Stimulated activated CD4-positive, alpha-beta T cell treated with anti-CD3 and anti-CD28 coated beads, Interleukin-12 subunit alpha, Interleukin-12 subunit beta, amount 100 ng/mL, for 4 hours (primary cell): ENCODE measurements around the gene ITGB8.

Experiments used
- DNase-seq: peaks from one replicate; pipeline ENCODE4 v3.0.0-alpha.2; 2020

Gene ITGB8

DNA sequence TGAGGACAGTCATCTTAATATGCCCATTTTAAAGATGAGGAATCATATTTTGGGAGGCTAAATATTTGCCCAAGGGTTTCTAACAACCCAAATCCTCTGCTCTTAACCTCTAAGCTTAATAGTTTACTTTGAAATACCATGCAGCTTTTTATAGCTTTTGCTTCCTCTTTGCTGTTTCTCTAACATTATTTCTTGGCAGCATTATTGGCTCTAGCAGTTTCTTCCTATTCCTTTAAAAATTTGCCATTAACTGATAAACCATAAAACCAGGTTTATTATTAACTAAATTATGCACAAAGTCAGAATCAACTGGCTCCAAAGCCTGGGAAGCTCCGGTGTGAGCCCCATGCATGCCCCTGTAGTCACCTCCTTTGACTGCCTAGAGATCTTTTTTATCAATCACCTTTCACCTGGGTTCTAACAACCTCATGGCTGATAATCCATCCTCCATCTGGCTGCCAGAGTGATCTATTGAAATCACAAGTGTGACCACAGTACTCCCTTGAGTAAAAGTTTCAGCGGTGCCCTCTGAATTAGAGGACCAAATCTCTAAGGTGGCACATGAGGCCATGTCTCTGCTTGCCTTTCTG lies 62.4 kb downstream of the ITGB8 start:
- no peak for DNase-seq

GRCh38 chr7:20393616-20394015 lies 62.9 kb downstream of the ITGB8 start:
- no peak for DNase-seq

DNA sequence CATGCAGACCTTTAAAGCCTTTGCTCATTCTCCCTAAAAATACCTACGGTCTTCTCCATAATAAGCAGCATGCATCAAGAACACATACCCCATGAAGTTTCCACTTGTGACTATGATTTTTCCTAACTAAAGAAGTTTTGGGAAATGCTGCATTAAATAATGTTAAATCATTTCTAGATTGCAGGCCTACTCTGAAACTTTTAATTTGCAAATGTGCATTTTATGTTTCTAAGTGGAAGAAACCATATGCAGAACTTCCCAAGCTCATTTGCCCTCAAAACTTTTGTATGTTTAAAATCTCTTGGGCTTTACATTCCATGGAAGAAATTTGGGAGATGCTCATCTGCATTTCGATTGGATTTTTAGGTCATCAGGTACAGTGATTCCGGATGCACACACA lies 63.6 kb downstream of the ITGB8 start:
- DNase-seq = no peak

DNA sequence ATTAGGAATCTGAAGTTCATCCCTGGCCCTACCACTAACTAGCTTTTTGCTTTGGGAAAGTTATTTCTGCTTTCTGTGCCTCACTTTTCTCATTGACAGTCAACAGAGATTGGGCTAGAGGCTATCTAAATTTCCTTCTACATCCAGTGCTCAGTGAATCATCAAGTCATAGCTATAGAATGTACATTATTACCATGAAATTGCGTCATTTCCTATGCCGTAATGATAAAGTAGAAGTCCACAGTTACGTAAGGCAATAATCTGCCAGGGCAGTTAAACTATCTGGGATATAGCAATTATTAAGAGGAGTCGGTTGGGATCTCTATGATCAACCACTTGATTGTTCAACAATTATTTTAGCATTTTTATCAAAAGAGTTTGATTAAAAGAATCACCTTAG lies 64.4 kb downstream of the ITGB8 start:
- no peak for DNase-seq

DNA sequence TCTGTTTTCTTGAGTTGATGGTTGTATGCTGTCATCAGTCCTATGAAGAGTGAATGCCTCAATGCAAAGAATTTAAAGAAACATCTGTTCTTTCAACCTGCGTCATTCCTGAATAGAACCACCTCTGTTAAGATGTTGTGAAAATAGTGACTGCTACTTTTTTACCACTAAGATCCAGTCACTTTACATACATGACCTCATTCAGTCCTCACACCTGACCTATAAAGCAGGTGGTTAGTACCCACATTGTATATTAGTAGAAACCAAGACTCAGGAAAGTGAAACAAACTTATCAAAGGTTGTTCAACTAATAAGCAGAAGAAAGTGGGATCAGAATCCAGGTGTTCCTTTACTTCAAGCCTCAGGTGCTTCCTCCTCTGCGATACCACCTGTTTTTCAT lies 64.8 kb downstream of the ITGB8 start:
- no peak for DNase-seq

DNA sequence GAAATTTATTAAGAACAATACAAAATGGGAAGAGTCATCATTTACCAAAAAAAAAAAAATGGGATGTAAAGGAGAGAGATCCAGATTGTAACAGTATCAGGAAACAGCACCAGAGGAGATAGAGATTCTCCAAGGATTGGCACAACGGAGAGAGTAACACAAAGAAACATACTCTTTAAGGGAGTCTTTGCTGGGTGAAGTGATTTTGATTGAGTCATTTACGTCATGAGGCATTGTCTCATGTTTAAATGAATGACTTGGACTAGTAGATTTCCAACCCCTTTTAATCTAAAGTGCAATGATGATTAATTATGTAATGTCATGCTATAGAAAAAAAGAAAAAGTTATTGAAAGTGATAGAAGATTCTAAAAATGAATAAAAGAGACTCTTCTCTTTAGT lies 68.8 kb downstream of the ITGB8 start:
- DNase-seq = no peak

- no peak for DNase-seq
These were observed 71.4 kb downstream of the ITGB8 start for GRCh38 chr7:20401861-20402746.

DNA sequence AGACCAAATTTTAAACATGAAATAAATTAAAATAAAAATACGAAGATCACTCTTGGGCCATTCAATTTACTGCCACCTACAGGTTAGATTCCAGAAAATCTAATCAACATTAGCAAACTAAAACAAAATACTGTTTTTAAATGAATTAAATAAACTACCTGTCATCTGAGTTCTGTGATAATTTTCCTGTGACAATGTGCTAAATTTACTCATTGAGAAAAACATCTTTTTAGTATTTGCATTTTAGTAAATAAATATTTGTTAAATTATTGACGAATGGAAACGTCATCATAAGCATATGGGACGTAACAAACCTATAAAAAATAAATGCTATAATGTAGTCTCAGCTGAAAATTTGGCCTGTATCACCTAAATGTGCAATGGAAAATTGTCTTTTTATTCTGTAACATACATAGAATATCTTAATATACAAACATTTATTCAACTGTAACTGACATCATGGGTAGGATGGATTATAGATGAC lies 72.1 kb downstream of the ITGB8 start:
- DNase-seq = no peak

DNA sequence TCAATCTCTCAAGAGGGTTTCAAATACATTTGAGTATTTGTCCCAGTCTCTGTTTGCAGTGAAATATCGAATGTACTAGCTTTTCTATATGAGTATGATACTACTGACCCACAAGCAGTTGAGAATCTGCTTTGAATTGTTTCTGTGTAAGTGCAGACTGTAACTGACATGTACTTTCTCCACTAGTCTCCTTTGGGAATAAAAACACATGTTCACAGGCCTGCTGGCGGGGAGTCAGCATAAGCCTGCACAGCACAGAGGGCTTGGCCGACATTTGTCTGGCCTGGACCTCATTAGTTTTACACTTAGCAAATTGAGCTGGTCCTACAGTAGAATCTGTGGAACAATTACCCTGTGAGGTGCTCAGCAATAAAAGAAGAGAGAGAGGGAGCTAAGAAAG lies 72.6 kb downstream of the ITGB8 start:
- no peak for DNase-seq

GRCh38 chr7:20404320-20404719 lies 73.6 kb downstream of the ITGB8 start:
- no peak for DNase-seq

DNA sequence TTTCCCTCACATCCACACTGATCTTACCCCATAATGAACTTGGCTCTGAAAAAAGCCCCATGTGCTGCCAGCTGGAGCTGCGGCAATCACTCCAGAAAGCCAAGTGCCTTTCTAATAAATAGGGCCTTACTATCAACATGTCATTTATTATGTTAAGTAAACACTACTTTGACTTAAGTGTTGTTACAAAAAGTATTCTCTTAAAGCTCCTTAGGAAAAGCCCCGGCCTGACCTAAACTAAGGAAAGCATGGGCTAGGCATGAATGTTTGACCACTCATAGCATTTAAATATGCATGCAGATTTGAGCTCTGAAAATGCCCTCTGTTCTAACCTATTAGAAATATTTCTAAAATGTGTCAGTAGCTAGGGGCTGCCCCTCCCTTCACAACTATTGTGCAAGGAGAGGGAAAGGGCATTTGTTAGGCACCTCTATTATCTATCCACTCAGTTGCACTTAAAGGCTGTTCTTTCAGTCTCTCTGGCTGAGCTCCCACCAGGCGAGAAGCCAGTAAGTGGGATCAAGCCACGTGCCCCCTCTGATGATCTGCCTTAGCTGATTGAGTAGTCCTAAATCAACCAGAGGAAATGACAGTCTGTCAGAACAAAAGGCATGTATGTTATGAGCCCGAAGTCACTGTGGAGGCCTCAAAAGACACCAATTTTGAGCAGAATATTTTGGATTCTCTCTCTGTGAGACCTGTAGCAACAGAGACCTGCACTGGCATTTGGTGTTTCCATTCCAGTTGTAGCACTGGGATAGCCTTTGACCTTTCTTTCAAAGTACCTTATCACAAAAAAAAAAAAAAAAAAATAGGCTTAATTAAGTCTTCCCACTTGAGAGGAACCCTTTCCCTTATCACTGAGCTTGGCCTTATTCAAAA lies 77.1 kb downstream of the ITGB8 start:
- no peak for DNase-seq

- DNase-seq = no peak
These were observed 77.7 kb downstream of the ITGB8 start for GRCh38 chr7:20408467-20408826.

- DNase-seq = no peak
These were observed 79.3 kb downstream of the ITGB8 start for GRCh38 chr7:20409961-20410360.

GRCh38 chr7:20411372-20411771 lies 80.7 kb downstream of the ITGB8 start:
- no peak for DNase-seq

GRCh38 chr7:20412032-20412431 lies 81.3 kb downstream of the ITGB8 start:
- no peak for DNase-seq

GRCh38 chr7:20417260-20417659 lies 86.6 kb downstream of the ITGB8 start:
- DNase-seq = no peak

GRCh38 chr7:20417675-20418382 lies 87.1 kb downstream of the ITGB8 start:
- DNase-seq = no peak

DNA sequence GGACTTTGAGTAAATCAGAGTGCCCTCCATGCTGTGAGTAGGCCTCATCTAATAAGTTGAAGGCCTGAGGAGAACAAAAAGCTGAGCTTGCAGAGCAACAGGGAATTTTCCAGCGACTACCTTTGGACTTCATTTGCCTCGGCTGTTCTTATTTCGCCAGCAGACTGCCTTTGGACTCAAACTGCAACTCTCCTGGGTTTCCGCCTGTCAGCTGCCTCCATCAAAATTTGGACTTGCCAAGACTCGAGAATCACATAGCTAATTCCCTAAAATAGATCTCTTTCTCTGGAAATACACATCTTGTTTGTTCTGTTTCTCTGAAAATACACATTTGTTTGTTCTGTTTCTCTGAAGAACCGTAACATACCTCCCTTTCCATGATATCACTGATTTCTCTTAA lies 93.8 kb downstream of the ITGB8 start:
- DNase-seq = no peak

GRCh38 chr7:20430664-20431063 lies 100.0 kb downstream of the ITGB8 start:
- DNase-seq = no peak

DNA sequence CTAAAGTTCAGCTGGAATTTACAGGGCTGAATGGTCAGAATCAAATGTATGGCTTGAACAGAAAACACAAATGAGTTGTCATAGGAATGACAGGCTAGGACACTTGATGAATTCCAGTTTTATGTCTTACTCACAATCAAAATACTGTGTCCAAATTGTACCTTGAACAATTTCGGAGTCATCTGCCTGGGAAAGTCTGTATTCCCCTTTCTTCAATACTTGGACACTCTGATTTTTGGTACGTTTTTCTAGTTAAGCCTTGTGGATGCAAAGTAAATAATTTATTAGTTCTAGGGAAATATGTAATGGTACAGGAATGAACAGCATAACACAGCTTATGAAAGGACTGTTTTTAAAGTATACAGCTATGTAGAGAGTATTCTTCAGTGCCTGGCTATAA lies 100.4 kb downstream of the ITGB8 start:
- no peak for DNase-seq

- DNase-seq = no peak
These were observed 101.4 kb downstream of the ITGB8 start for GRCh38 chr7:20432071-20432470.

DNA sequence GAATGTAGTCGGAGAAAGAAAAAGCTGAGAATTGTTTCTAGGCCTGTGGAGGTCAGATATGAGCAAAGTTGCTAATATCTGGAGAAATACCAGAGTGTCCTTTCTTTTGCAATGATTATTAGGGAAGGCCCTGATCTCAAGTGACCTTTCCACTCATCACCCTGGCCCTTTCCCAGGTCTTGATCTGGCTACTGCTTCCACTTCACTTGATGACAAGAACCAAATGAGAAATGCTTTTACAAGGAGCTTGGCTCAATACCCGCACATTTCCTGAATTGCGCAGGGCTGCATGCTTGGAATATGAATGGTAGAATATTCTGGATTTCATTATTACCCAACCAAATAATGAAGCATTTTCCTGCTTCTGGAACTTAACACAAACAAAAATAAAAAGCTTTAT lies 104.6 kb downstream of the ITGB8 start:
- DNase-seq = no peak

DNA sequence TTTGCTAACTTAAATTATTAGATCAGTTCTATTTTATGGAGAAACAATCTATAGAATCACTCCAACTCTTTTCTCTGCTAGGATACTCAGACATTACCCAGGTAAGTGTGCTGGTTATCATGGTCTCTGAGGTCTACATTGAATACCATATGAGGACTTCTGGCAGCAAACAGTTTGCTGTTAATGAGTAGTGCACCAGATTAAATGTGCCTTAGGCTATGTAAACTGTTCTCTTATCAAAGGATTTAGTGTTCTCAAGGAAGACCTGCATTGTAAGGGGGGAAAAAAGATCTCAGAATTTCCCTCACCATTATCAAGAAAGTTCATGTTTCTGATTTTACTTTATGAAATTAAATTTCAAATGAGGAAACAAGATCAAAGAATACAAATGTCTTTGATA lies 107.5 kb downstream of the ITGB8 start:
- DNase-seq = no peak
